Measurements from ENCODE around the gene TGFBR3. TPM values are rescaled to one million over a fixed set of nuclear protein-coding genes. Genes with fewer than 3 reads are reported as not detected.

TGFBR3 gene
- total and polyA plus RNA-seq, 2 of the 13 experiments (the other 11 are each of a cell fraction or from before 2014, with no cell fraction given), result 76.5 to 195 TPM

GRCh38 chr1:91885716-91886506 lies at the start of gene TGFBR3 (continued):
- peak; percentile 81 for TF ChIP-seq ZNF709 (CRISPR knock-in tag; IDR thresholded peaks at IDR 0.05)
- 0 out of 2 replicates have a peak, but pooled peaks have one; percentile 1 for TF ChIP-seq ZBTB8A (CRISPR knock-in tag; IDR thresholded peaks at IDR 0.05; ENCODE audit: borderline replicate concordance, low read depth)
- TF ChIP-seq HMG20A (CRISPR knock-in tag; IDR thresholded peaks at IDR 0.05; ENCODE audit: borderline replicate concordance), result 0 out of 2 replicates have a peak, but pooled peaks have one; percentile 53
- peak; percentile 84 for TF ChIP-seq GFI1 (CRISPR knock-in tag; IDR thresholded peaks at IDR 0.05; ENCODE audit: borderline replicate concordance)
- peak; percentile 62; the same call in 1 of the 2 replicates for TF ChIP-seq RELA (CRISPR knock-in tag; IDR thresholded peaks at IDR 0.05)
- 0 out of 2 replicates have a peak, but pooled peaks have one; percentile 2 for TF ChIP-seq ZNF564 (CRISPR knock-in tag; IDR thresholded peaks at IDR 0.05)
- TF ChIP-seq TEAD3 (CRISPR knock-in tag; optimal IDR thresholded peaks at IDR 0.05; ENCODE audit: borderline replicate concordance), result peak; percentile 67
- no peak for TF ChIP-seq STAT5B (CRISPR knock-in tag; IDR thresholded peaks at IDR 0.05)
- peak; percentile 64 for TF ChIP-seq MXD4 (CRISPR knock-in tag; IDR thresholded peaks at IDR 0.05)
- peak; percentile 52; the same call in 1 of the 2 replicates for TF ChIP-seq FOXC1 (CRISPR knock-in tag; IDR thresholded peaks at IDR 0.05; ENCODE audit: borderline replicate concordance)
- TF ChIP-seq SALL1 (CRISPR knock-in tag; IDR thresholded peaks at IDR 0.05), result peak; percentile 84
- TF ChIP-seq SIX4 (CRISPR knock-in tag; IDR thresholded peaks at IDR 0.05), result 0 out of 2 replicates have a peak, but pooled peaks have one; percentile 51
- 0 out of 2 replicates have a peak, but pooled peaks have one; percentile 57 for TF ChIP-seq SMYD3 (CRISPR knock-in tag; IDR thresholded peaks at IDR 0.05)
- no peak for TF ChIP-seq HNRNPH1 (optimal IDR thresholded peaks at IDR 0.05; ENCODE audit: low read depth, low read length)
- TF ChIP-seq ZNF326 (CRISPR knock-in tag; IDR thresholded peaks at IDR 0.05; ENCODE audit: borderline replicate concordance), result no peak
- peak; percentile 87 for TF ChIP-seq IKZF4 (CRISPR knock-in tag; IDR thresholded peaks at IDR 0.05; ENCODE audit: borderline replicate concordance, low read depth, not compliant biosample characterization)
- TF ChIP-seq RXRB (CRISPR knock-in tag; IDR thresholded peaks at IDR 0.05; ENCODE audit: borderline replicate concordance), result peak; percentile 66
- TF ChIP-seq ZNF614 (CRISPR knock-in tag; IDR thresholded peaks at IDR 0.05; ENCODE audit: borderline replicate concordance), result peak; percentile 80; the same call in 1 of the 2 replicates
- TF ChIP-seq ZNF143 (CRISPR knock-in tag; IDR thresholded peaks at IDR 0.05), result 0 out of 2 replicates have a peak, but pooled peaks have one; percentile 23
- 0 out of 2 replicates have a peak, but pooled peaks have one; percentile 37 for TF ChIP-seq ZSCAN29 (CRISPR knock-in tag; conservative IDR thresholded peaks at IDR 0.05)
- TF ChIP-seq ZNF883 (CRISPR knock-in tag; IDR thresholded peaks at IDR 0.05; ENCODE audit: not compliant biosample characterization), result peak; percentile 80
- TF ChIP-seq, protein P1, sequence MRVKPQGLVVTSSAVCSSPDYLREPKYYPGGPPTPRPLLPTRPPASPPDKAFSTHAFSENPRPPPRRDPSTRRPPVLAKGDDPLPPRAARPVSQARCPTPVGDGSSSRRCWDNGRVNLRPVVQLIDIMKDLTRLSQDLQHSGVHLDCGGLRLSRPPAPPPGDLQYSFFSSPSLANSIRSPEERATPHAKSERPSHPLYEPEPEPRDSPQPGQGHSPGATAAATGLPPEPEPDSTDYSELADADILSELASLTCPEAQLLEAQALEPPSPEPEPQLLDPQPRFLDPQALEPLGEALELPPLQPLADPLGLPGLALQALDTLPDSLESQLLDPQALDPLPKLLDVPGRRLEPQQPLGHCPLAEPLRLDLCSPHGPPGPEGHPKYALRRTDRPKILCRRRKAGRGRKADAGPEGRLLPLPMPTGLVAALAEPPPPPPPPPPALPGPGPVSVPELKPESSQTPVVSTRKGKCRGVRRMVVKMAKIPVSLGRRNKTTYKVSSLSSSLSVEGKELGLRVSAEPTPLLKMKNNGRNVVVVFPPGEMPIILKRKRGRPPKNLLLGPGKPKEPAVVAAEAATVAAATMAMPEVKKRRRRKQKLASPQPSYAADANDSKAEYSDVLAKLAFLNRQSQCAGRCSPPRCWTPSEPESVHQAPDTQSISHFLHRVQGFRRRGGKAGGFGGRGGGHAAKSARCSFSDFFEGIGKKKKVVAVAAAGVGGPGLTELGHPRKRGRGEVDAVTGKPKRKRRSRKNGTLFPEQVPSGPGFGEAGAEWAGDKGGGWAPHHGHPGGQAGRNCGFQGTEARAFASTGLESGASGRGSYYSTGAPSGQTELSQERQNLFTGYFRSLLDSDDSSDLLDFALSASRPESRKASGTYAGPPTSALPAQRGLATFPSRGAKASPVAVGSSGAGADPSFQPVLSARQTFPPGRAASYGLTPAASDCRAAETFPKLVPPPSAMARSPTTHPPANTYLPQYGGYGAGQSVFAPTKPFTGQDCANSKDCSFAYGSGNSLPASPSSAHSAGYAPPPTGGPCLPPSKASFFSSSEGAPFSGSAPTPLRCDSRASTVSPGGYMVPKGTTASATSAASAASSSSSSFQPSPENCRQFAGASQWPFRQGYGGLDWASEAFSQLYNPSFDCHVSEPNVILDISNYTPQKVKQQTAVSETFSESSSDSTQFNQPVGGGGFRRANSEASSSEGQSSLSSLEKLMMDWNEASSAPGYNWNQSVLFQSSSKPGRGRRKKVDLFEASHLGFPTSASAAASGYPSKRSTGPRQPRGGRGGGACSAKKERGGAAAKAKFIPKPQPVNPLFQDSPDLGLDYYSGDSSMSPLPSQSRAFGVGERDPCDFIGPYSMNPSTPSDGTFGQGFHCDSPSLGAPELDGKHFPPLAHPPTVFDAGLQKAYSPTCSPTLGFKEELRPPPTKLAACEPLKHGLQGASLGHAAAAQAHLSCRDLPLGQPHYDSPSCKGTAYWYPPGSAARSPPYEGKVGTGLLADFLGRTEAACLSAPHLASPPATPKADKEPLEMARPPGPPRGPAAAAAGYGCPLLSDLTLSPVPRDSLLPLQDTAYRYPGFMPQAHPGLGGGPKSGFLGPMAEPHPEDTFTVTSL (CRISPR knock-in tag; IDR thresholded peaks at IDR 0.05; ENCODE audit: borderline replicate concordance), result peak; percentile 59
- TF ChIP-seq POLR2A (IDR thresholded peaks at IDR 0.05; ENCODE audit: insufficient read depth in 1 of 2, low read depth in 2 of 2, low read length in 2 of 2), result peak; percentile 67 to 80
- 0 out of 2 replicates have a peak, but pooled peaks have one; percentile 13 for TF ChIP-seq CEBPG (CRISPR knock-in tag; IDR thresholded peaks at IDR 0.05)
